ENCODE results near the gene FBXO2. TPM values are rescaled to one million over a fixed set of nuclear protein-coding genes. Genes with fewer than 3 reads are reported as not detected.

The FBXO2 gene
- total RNA-seq, 1 experiment from 2014 or later, result 81.1 TPM

GRCh38 chr1:11682799-11683198 lies 28.6 kb upstream of the FBXO2 start:
- H3K9me2 ChIP-seq (ENCODE audit: insufficient read depth), result no peaks in the 10 kb centered on the region
- H3K9ac ChIP-seq (ENCODE audit: low read length), result no peak overlapping the region
- H4K20me1 ChIP-seq (ENCODE audit: insufficient read depth), result no peaks in the 10 kb centered on the region
- H3K4me1 ChIP-seq (ENCODE audit: control insufficient read depth in 1 of 2, insufficient read depth in 2 of 2, low read length in 2 of 2), result peaks cover 15 to 24% of the 10 kb centered on the region in 2 experiments; a peak in 3 of 4 replicates
- H3K27me3 ChIP-seq (ENCODE audit: insufficient read depth, low read length), result no peaks in the 10 kb centered on the region
- H3K4me3 ChIP-seq (replicated peaks in 1 of 2; ENCODE audit: low read depth in 1 of 2, low read length in 2 of 2), result no peak overlapping the region
- no peak overlapping the region for H2AFZ ChIP-seq (ENCODE audit: low read depth, low read length, poor library complexity, severe bottlenecking)
- no TSS peak for BruUV-seq (replicated peaks)
- intact Hi-C loops (cut with micrococcal nuclease), result no loop called here
- TF ChIP-seq RAD21 (IDR thresholded peaks at IDR 0.05; ENCODE audit: low read depth) (no peak), MAX (IDR thresholded peaks at IDR 0.05) (no peak), POLR2A (IDR thresholded peaks at IDR 0.05; ENCODE audit: borderline replicate concordance, extremely low read depth, insufficient read depth, insufficient read length) (no peak), CTCF (IDR thresholded peaks at IDR 0.05 in 2 of 3, conservative IDR thresholded peaks at IDR 0.05 in 1 of 3; ENCODE audit: borderline replicate concordance in 1 of 3, insufficient read depth in 1 of 3, low read depth in 2 of 3, low read length in 2 of 3) (no peak), ZFX (IDR thresholded peaks at IDR 0.05) (no peak), FOSL1 (IDR thresholded peaks at IDR 0.05; ENCODE audit: low read depth) (no peak), SP1 (IDR thresholded peaks at IDR 0.05; ENCODE audit: low read depth) (no peak), EZH2 (IDR thresholded peaks at IDR 0.05) (no peak), CEBPB (IDR thresholded peaks at IDR 0.05; ENCODE audit: low read depth) (no peak), ZBTB33 (IDR thresholded peaks at IDR 0.05; ENCODE audit: extremely low read depth, insufficient replicate concordance, low read length) (no peak), SIN3A (IDR thresholded peaks at IDR 0.05; ENCODE audit: low read depth) (no peak)
- no peak for ATAC-seq
- no peak overlapping the region for H3K27ac ChIP-seq (ENCODE audit: low read depth, low read length)
- H3K79me2 ChIP-seq (ENCODE audit: insufficient read depth, low read length), result peaks cover 11% of the 10 kb centered on the region; the same call in 1 of the 2 replicates
- no peak for DNase-seq (ENCODE audit: low read depth, low spot score)
- H3K36me3 ChIP-seq (ENCODE audit: control insufficient read depth in 1 of 2, insufficient read depth in 2 of 2, low read length in 2 of 2), result 0 out of 4 replicates have a peak, but pooled peaks cover 0 to 3% of the 10 kb centered on the region in 2 experiments
- POLR2A ChIA-PET, result interaction anchor here (1.1 to 2.0 kb wide), 2 partner anchors 8 to 10 kb away, joined by 3 to 14 read pairs; partner anchors contain the start of gene DRAXIN
- no peaks in the 10 kb centered on the region for H3K9me3 ChIP-seq (ENCODE audit: control insufficient read depth in 1 of 2, insufficient read depth in 1 of 2, low read depth in 1 of 2, low read length in 2 of 2)
- RAD21 ChIA-PET (ENCODE audit: low non-redundant PET in 1 of 2, low total read pairs in 2 of 2, uncharacterized antibody in 2 of 2, unreplicated experiment in 2 of 2), result no interaction called here
- CTCF ChIA-PET, result interaction anchor here (1.0 to 2.1 kb wide), 2 partner anchors 18 to 24 kb away, joined by 3 to 9 read pairs; partner anchors contain the start of gene FBXO6
- H3K4me2 ChIP-seq (ENCODE audit: low read length), result no peak overlapping the region
